Caco-2 (cell line): ENCODE data around the gene TCTN3. TPM values are rescaled to one million over a fixed set of nuclear protein-coding genes. Genes with fewer than 3 reads are reported as not detected.

Experiments
- Bru-seq: library from RNA; stranded (reverse); fragments of 400-500 nt; gene quantifications from one replicate; lab custom pipeline; 2021; lab: Mats Ljungman, UMichigan
- BruChase-seq, 2 experiments: library from RNA; stranded (reverse); fragments of 400-500 nt; gene quantifications; one replicate each; lab custom pipeline; 2021; lab: Mats Ljungman, UMichigan
- BruUV-seq: library from RNA; stranded (reverse); fragments of 400-500 nt; replicated peaks from 2 replicates; lab custom pipeline; 2021; lab: Mats Ljungman, UMichigan
- CTCF ChIA-PET: fragments of 300-600 bp; sonication (Branson Sonifier 250); formaldehyde crosslinking; loops from one replicate; lab custom pipeline; 2022; ENCODE audit warnings: antibody characterized with exemption; lab: Charles Lee
- POLR2A ChIA-PET: fragments of 300-600 bp; sonication (Branson Sonifier 250); formaldehyde crosslinking; loops from one replicate; lab custom pipeline; 2022; ENCODE audit warnings: antibody characterized with exemption; lab: Charles Lee
- DNase-seq, 2 experiments: peaks; one replicate each; pipeline versions ENCODE4 v3.0.0 to v3.0.0-alpha.2; 2020 to 2022
- H3K27me3 ChIP-seq: replicated peaks from 2 replicates; pipeline ENCODE4 v1.6.0; 2011; ENCODE audit warnings: low read length; ENCODE audit not compliant: control insufficient read depth, insufficient read depth
- H3K36me3 ChIP-seq: 2 replicates; pipeline ENCODE4 v1.5.1; 2011; ENCODE audit warnings: low read length; ENCODE audit not compliant: control insufficient read depth, insufficient read depth
- H3K4me1 ChIP-seq: fragments of 250-450 bp; sonication (Bioruptor Pico); 2 replicates; pipeline ENCODE4 v1.5.1; 2020; ENCODE audit warnings: mild to moderate bottlenecking
- H3K4me3 ChIP-seq: 2 replicates; pipeline ENCODE4 v1.5.1; 2011; ENCODE audit warnings: low read depth, mild to moderate bottlenecking, control low read depth, low read length
- H3K9me3 ChIP-seq: fragments of 250-450 bp; sonication (Bioruptor Pico); 2 replicates; pipeline ENCODE4 v1.5.1; 2020; ENCODE audit warnings: mild to moderate bottlenecking, moderate library complexity
- H3K27ac Mint-ChIP-seq: one replicate; pipeline ENCODE4 v1.8.0; 2022; ENCODE audit warnings: mixed read lengths; ENCODE audit not compliant: unreplicated experiment
- H3K27me3 Mint-ChIP-seq: one replicate; pipeline ENCODE4 v1.8.0; 2022; ENCODE audit warnings: mixed read lengths; ENCODE audit not compliant: insufficient read depth, unreplicated experiment
- H3K36me3 Mint-ChIP-seq: one replicate; pipeline ENCODE4 v1.8.0; 2022; ENCODE audit warnings: mild to moderate bottlenecking, mixed read lengths; ENCODE audit not compliant: insufficient read depth, unreplicated experiment
- H3K4me1 Mint-ChIP-seq: one replicate; pipeline ENCODE4 v1.8.0; 2022; ENCODE audit warnings: low read depth, mixed read lengths; ENCODE audit not compliant: unreplicated experiment
- H3K4me3 Mint-ChIP-seq: one replicate; pipeline ENCODE4 v1.8.0; 2022; ENCODE audit warnings: mild to moderate bottlenecking, moderate library complexity, mixed read lengths; ENCODE audit not compliant: unreplicated experiment
- H3K9me3 Mint-ChIP-seq: one replicate; pipeline ENCODE4 v1.8.0; 2022; ENCODE audit warnings: mixed read lengths; ENCODE audit not compliant: unreplicated experiment
- CTCF ChIP-seq, 2 experiments: fragments of 200-600 bp in 1 of 2; IDR thresholded peaks; 1 replicate in 1 of 2; 2 replicates in 1 of 2; pipeline versions ENCODE4 v1.5.1 to v1.8.0; 2011 to 2022; ENCODE audit warnings: antibody characterized with exemption in 1 of 2, control low read depth in 1 of 2, inconsistent platforms in 1 of 2, low read depth in 1 of 2, low read length in 1 of 2, mild to moderate bottlenecking in 1 of 2, moderate library complexity in 1 of 2; ENCODE audit not compliant: insufficient read depth in 1 of 2, severe bottlenecking in 1 of 2, unreplicated experiment in 1 of 2
- intact Hi-C: fragments of 100-400 bp; cut with micrococcal nuclease; formaldehyde crosslinking; loops from one replicate; pipeline ENCODE4 v1.10.0; 2022; ENCODE audit not compliant: unreplicated experiment
- long read RNA-seq: library from polyadenylated mRNA; stranded (forward); transcript quantifications from one replicate; pipeline ENCODE4 v2.0.0, GENCODE V29; 2022
- total RNA-seq: library from RNA; stranded (reverse); gene quantifications from 2 replicates; pipeline ENCODE4 v1.2.3, GENCODE V29; 2022

The TCTN3 gene
- total RNA-seq (49.2 and 52.1 TPM in 2 replicates), Bru-seq, nascent RNA (percentile 87 among the genes with signal in this experiment), BruChase-seq, experiment 1, labeled RNA remaining after a 2-hour chase (percentile 82 among the genes with signal in this experiment), BruChase-seq, experiment 2, labeled RNA remaining after a 6-hour chase (percentile 84 among the genes with signal in this experiment)
- long read RNA-seq, transcript TCTN3-207 (14 exons, 2,739 nt) = major isoform, 140 of 175 reads
- long read RNA-seq, partial matches to known transcripts = 6 of 175 reads
- long read RNA-seq, other reads (novel, unspliced or antisense) = 27 of 175 reads

- Mint-ChIP-seq H3K27ac (peak within 1 kb of the TSS; percentile 99), H3K4me1 (peaks cover 17% of the 10 kb centered on the region), H3K9me3 (peaks cover 15% of the 10 kb centered on the region), H3K4me3 (peak within 1 kb of the TSS; percentile 97), H3K27me3 (no peaks in the 10 kb centered on the region), H3K36me3 (peaks cover 35% of the 10 kb centered on the region)
- intact Hi-C loops = loop anchor here (1.0 to 5.0 kb wide), 9 partner anchors 19 to 323 kb away; partner anchors contain the start of gene CC2D2B
- Histone ChIP-seq H3K9me3 (no peaks in the 10 kb centered on the region; the same call in 1 of the 2 replicates), H3K27me3 (no peaks in the 10 kb centered on the region), H3K36me3 (peaks cover 2% of the 10 kb centered on the region; the same call in 1 of the 2 replicates), H3K4me3 (peak within 1 kb of the TSS; percentile 86), H3K4me1 (0 out of 2 replicates have a peak, but pooled peaks cover 2% of the 10 kb centered on the region)
- BruUV-seq = no TSS peak
- peak; percentile 98 to 99 for TF ChIP-seq CTCF (IDR thresholded peaks at IDR 0.05; ENCODE audit: insufficient read depth in 1 of 2, low read depth in 1 of 2, low read length in 1 of 2, severe bottlenecking in 1 of 2, unreplicated experiment in 1 of 2)
- DNase-seq = peak; percentile 99
- POLR2A ChIA-PET = interaction anchor here (0.5 to 1.7 kb wide), 7 partner anchors 19 to 172 kb away, joined by 3 to 14 read pairs (median 5); partner anchors contain the start of gene ALDH18A1
- CTCF ChIA-PET = interaction anchor here (0.5 to 3.5 kb wide), 62 partner anchors 8 to 607 kb away, joined by 3 to 85 read pairs (median 4); partner anchors contain the start of genes ACSM6, ALDH18A1, CC2D2B and ENTPD1
Observed at GRCh38 chr10:95693668-95694534, at the start of gene TCTN3. TCTN3 (minus strand) TSS chr10:95693927; CDS start chr10:95693899, 28 bp downstream.

- Mint-ChIP-seq H3K9me3 (peaks cover 10% of the 10 kb centered on the region), H3K27me3 (peaks cover 2% of the 10 kb centered on the region), H3K27ac (no peak overlapping the region), H3K4me1 (no peaks in the 10 kb centered on the region), H3K4me3 (no peak overlapping the region), H3K36me3 (no peaks in the 10 kb centered on the region)
- no peak for DNase-seq
- BruUV-seq = no TSS peak
- Histone ChIP-seq H3K27me3 (no peaks in the 10 kb centered on the region), H3K4me3 (no peak overlapping the region), H3K36me3 (no peaks in the 10 kb centered on the region), H3K4me1 (no peaks in the 10 kb centered on the region), H3K9me3 (no peaks in the 10 kb centered on the region)
- CTCF ChIA-PET = interaction anchor here (1.4 kb wide), 1 partner anchor 49 kb away, joined by 5 read pairs; the partner anchor contains the start of gene TCTN3
- POLR2A ChIA-PET = no interaction called here
- TF ChIP-seq CTCF (IDR thresholded peaks at IDR 0.05; ENCODE audit: insufficient read depth in 1 of 2, low read depth in 1 of 2, low read length in 1 of 2, severe bottlenecking in 1 of 2, unreplicated experiment in 1 of 2) = no peak
- intact Hi-C loops = no loop called here
Observed at GRCh38 chr10:95742962-95743535, 49.3 kb upstream of the TCTN3 start.
